Suppressor macrophage (primary cell): ENCODE measurements around the gene CRYGN.

Experiments used
- DNase-seq, 4 experiments: peaks; one replicate each; pipeline ENCODE4 v3.0.0-alpha.2; 2020 to 2022

Gene CRYGN

DNA sequence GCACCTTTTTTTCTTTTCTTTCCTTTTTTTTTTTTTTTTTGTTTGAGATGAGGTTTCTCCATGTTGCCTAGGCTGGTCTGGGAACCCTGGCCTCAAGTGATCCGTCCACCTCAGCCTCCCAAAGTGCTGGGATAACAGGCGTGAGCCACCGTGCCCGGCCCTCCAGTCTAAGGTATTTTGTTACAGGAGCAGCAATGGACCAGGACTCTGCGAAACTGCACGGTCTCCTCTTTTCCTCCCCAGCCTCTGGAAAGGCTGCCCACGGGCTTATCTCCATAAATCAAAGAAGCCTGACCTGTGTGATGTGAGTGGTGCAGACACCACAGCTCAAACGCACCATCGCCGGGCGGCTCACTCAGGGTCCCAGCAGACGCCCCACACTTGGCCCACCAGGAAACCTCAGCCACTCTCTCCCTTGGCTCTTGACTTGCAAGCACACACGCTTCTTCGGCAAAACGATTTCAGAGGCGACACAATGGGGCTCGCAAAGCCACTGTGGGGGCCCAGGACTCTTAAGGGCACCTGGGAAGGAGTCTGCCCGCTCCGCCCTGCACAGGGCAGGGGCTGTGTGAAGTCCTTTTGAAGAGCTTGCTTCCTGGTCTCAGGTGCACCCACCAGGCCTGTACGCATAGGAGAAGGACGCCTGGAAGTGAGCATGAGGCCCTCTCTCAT lies 50.7 kb downstream of the CRYGN start:
- DNase-seq: no peak

DNA sequence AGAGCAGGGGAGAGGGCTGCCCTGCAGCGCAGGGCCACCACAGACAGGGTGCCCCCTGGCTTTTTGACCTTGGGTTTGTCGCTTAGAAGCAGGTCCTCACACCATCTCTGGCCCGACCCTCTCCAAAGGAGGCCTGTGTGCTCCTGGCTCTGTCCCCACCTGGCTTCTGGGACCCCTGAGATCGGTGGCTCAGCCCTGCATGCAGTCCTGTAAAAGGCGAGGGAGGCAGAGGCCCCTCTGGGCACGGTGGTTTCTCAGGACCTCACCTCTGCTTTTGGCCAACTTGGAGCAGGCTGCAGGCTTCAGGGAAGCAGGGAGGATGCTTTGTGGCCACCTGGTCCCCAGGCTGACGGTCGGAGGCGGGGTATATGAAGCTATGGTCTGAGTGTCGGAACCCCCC lies 51.5 kb downstream of the CRYGN start:
- DNase-seq: no peak

DNA sequence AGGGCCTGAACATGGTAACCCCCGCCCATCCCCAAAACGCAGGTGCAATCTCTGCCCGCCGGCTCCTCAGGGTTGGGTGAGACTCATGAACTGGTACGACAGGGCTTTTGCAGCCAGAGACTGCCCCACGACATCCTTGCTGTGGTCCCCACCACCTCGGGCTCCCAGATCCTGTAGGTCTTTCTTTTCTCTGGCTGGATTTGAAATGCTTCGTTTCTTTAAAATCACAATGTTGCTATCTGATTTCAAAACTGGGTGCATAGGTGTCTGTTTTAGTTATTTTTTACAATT lies 52.0 kb downstream of the CRYGN start:
- DNase-seq: no peak

DNA sequence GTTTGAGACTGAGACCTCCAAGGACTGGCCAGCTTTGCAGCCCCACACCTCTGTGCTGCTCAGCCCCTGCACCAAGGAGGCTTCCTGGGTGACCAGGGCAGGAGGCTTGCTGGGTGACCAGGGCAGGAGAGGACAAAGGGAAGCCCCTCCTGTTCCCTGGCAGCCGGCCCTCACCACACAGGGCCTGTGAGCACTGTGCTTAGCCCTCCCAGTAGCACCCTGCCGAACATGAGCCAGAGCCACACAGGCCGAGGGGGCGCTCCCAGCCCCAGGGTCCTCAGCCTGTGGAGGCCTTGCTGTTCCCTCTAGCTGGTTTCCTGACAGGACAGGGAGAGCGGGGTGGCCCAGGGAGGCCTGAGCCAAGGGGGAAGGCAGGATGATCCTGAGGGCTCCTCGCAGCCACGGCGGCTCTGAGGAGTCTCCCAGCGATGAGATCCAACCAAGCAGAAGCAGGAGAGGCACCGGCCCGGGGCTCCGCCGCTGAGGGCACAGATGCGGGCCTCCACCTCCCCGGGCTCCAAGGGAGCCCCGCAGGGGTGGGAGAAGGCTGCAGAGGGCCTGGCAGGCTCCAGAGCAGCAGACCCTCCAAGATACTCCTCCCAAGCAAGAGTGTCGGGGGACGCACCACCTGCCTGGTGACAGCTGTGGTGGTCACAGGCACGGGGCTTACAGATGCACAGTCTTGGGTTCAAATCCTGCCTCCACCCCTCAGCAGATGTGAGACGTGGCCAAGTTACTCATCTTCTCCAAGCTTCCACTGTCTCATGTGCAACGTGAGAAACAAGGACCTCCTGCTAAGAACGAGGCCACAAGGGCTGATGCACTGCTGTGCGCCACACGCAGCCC lies 52.6 kb downstream of the CRYGN start:
- no peak for DNase-seq

DNA sequence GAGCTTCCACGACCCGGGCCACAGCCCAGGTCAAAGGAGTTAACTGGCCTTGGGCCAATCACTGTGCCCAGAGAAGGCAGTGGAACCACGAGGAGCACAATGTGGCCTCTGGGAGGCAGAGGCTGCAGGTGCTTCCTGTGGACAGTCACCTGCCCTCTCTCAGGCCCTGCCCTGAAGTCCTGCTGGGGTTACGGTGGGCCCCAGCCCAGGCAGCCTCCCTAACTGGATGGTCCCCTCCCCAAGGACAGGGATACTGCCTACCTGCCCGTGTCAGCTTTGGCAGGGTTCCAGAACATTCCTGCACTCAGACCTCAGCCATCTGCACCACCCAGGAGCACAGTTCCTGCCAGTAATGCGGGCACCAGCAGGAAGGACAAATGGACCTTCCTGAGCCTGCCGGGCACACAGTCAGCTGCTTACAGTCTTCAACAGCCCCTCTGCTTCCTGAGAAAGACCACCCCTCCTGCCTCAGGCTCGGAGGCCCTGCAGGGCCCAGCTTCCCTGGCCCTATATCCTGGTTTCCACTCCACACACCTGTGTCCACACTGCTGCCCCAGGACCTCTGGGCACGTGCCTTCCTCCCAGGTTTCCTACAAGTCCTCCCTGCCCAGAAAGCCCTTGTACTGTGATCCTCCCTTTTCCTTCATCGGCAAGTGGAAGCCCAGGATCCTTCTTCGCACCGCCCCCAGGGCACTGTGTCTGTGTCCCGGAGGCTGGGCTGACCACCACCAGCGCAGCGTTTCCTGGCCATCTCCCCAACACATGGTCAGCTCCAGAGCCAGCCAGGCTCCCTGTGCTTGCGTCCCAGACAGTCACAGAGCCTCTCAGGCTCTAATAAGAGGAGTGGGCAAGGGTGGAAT lies 53.4 kb downstream of the CRYGN start:
- no peak for DNase-seq

DNA sequence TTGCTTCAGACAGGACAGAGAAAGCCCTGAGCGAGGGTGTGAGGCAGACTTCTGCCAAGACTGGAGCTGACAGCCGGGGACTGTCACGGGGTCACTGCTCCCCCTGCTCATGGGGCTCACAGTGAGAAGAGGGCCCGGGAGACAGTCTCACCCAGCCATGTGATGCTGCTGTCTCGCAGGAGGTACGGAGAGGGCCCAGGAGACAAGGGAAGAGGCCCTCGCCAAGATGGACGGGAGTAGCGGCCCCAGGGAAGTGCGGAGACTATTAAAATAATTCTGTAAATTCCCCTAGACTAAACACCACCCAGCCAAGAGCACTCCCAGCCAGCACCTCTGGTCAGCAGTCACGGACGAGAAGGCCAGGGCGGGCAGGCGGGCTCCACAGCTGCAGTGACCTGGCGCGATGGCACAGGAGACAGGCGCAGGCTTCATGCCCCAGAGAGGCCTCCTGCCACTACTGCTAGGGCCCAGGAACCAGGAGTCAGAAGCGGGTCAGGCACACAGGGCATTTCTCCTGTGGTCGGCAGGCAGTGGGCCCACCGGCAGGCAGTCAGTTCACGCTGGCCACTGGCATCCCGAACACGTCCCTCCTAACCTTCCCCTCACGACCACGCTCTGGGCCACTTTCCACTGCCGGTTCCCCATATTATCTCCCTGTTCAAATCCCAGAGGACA lies 54.2 kb downstream of the CRYGN start:
- no peak for DNase-seq

DNA sequence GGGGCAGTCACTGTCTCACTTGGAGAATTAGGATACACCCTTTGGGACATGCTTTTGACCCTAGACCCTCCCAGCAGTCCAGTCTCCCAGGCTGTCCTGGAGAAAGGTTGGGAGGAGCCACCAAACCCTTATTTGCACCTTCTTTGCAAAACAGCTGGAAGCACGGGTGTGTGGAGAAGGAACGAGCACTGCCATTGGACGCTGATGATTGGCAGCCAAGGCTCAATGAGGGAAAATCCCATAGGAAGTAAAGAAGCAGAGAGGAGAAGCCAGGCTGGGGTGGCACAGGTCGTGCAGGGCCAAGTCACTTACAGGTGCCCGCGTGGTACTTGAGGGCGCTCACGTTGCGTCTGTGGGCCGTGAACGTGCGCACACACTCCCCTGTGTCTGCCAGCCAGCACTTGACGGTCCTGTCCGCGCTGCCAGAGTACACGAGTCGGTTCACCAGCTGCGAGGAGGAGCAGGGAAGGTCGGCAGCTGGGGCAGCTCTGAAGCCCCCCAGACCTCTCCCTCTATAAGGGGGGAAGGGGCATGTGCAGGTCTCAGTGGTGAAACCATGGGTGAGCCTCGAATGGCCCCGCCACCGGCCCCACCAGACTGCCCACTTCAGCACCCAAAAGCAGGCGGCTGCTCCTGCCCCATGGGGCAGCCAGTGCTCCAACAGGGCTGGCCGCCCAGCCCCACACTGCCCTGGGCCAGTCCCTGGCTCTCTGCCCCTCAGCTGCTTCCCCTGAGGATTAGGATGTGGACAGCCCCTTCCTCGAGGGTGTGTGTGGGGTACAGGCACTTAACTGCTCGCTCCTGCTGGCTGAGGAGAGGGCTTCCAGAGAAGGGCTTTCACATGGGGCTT lies 54.9 kb downstream of the CRYGN start:
- DNase-seq: no peak

DNA sequence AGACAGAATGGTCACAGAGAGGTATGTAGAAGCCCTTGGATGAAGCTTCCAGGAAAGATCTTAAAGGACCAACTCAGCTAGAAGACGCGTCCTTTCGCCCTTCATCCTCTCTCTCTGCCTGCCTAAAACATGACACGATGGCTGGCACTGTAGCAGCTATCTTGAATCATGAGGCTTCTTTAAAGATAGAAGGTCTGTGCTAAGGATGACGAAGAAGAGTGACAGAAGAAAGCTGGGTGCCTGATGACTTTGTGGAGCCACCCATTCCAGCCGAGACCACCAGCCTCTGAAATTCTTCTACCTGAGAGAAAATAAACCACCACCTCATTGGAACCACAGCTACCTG lies 55.6 kb downstream of the CRYGN start:
- no peak for DNase-seq

DNA sequence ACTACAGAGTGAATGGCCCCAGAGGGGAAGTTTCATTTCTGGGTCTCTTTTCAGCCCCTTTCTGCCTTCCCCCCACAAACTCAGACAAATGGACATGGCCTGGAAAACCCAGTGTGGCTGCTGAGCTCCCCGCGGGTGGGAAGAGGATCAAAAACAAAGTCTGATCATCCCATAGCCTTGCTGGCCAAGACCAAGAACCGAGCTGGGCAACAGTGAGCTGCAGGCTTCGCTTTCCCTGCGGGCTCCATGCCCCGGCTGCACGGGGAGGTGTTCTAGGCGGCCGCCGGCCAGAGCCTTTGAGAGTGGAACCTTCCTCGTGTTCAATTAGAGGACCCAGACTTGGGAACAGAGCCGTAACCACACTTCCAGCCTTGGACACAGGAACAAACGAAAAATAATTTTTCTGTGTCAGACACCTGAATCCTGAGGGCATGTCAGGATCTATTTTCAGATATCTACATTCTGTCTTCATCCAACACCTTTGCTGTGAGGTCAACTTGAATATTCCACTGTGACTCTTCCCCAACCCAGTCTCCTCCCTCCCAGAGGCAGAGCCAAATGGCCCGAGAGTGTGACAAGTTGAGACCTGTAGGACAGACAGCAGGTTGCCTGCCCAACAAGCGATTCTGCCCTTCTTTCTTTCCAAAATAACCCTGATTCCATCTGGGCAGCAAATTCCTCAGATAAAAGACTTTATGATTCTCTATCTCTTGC lies 56.1 kb downstream of the CRYGN start:
- no peak for DNase-seq

DNA sequence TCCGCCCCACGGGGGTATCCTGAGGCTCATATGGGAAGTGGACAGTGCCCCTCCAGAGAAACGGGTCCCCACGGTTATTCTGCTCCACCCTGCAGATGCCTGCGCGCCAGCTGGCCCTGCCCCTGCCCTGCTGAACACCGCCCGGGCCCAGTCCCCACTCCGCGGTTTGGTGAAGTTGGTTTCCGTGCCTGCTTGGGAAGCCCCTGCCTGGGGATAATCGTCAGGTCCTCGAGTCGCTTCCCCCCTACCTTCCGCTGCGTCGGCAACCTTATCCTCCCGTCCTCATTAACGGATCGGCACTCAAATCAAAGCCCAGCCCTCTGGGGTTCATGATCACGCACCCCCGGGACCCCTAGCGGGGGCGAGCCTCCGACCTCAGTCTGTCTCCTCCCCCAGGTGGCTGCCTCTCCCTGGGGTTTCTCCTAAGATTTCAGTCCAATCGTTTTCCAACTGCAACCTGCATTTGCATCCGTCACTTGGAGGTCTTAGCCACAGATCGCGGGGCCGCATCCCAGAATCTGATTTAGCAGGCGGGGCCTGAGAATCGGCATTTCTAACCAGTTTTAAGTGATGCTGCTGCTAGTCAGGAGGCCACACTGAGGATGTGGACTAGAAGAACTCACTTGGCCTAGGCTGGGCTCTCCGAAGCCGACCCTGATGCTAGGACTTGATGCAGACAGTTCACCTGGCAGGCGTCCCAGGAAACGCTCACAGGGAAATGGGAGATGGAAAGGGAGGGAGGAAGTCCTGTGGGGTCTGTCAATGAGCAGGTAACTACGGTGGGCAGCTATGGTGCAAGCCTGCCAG lies 57.7 kb downstream of the CRYGN start:
- DNase-seq: no peak

DNA sequence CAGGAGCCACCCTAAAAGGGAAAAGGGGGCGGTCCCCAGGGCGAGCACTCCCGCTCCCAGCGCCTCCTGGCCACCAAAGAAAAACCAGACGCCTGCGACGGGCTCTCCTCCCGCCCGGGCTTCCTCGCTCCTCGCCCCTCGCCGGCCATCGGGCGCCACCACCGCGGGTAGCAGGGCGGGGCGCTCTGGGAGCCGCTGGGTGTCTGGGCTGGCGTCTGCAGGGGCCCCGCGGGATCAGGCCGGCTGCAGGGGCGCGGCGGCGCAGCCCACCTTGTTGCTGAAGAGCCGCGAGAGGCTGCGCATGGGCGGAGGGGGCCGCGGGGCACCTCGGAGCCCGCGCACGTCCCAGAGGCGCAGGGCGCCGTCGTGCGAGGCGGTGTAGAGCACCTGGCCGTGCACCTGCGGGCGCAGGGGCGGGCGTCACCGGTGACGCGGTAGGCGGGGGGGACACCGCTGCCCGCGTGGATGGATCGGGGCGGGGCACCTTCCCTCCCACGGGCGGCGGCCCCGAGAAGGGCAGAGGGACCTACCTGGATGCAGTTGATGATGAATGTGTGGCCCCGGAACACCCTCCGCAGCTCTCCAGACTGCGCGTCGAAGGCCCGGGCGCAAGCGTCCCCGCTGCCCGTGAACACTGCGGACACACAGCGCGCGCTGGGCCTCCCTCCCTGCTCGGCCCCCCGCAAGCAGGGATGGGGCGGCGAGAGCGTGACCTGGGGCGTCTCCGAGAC lies 58.4 kb downstream of the CRYGN start:
- DNase-seq: peak in 2 of 4 experiments; percentile 24 to 44

DNA sequence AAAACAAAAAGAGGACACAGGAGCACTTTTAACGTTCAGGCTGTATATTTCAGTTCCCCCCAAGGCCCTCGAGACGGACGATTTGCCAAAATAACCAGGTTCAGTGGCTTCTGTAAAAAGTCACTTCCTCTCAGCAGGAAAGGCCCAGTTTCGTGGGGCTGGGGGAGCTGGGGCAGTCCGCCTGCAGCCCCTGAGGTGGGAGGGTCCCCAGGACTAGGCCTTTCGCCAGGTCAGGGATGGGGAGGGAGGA lies 58.9 kb downstream of the CRYGN start:
- DNase-seq: peak in 2 of 4 experiments; percentile 19 to 35

DNA sequence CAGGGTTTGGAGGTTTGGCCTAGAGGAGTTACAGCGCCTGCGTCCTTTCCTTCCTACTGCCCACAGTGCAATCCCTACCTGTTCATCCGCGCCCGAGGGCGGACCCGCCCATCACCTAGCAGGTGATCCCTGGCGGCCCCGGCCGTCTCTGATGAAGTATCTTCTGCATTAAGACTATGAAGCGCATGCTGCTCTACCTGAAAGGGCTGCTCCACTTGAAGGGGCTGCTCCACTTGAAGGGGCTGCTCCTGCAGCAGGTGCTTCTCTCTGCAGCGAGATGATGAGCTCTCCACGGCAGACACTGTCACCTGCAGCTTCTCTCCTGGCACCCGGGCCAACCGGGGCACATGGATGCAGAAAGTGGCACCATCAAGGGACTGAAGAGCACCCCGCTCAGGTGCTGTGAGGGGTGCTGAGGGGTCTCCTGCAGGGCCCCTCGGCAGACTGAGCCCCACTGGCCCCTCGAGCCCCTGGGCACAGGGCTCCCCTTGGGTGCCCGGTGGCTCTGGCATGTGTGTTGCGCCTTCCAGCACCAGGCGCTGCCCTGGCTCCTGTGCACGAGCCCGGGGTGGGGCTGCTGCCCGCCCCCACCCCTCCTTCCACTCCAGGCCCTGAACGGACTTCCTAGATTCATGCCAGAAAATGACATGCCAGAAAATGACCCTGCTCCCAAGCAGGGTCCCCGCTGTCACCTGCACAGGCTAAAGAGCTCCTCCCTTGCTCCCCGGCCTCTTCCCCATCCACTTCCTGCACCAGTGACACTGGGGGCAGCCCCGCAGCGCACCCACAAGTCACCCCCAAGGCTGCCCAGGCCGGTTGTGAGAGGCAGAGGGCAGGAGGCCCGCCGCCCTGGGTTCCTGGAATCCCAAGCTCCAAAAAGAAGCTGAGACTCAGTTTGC lies 59.5 kb downstream of the CRYGN start:
- no peak for DNase-seq

DNA sequence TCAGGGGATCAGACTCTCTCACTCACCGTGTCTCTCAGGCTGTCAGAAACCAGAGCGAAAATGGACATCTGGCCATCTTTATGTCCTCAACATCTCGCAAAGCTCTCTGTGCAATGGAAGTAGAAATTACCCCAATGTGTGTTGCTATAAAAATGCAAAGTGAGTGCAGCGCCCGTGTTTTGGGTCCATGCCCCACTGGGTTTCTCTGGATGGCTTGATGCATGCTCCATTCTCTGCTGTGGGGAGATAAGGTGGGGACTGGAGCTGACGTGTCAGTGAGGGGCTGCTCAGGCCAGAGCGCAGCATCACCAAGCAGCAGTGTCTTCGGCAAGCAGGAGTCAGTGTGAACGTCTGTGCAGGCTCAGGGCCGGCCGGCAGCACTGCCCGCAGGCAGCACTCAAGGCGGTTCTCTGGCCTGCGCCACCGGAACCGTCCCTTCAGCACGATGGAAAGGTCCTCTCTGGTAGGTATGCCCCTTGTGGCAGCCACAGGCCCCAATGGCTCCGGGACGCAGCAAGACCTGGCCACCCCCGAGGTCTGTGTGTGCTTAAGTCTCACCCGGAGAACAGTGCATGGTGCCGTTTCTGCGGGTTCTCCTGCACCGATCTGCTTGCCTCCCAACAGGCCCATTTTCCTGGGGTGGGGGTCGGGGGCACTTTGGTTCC lies 60.3 kb downstream of the CRYGN start:
- no peak for DNase-seq

DNA sequence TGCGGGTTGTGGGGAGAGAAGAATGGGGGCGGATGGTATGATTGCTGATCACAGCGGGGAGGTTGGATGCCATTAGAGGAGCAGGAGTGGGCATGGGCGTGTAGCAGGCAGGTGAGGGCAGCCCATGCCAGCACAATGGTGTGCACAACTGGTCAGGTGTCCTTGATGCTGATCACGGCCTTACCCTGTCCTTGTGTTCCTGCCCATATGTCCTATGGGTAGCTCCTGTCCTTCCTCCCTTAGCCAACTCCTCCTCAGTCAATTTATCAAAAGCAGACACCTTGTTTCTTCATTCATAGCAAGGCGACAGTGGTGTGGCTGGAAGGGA lies 60.8 kb downstream of the CRYGN start:
- DNase-seq: no peak
